ENCODE measurements around the gene RFC1.
A peak's percentile ranks its signal among the peaks of the same experiment; 100 is the strongest.
"Not testable (repeated sequence)": the region's sequence is repeated elsewhere in the genome, so short reads cannot be mapped to it uniquely, and the experiment has no call there.

Gene RFC1

GRCh38 chr4:39304651-39305050 lies 61.5 kb downstream of the RFC1 start:
- DNase-seq: no peak

GRCh38 chr4:39303871-39304270 lies 62.3 kb downstream of the RFC1 start:
- DNase-seq: no peak

- no peak for DNase-seq
These were observed 63.3 kb downstream of the RFC1 start for GRCh38 chr4:39302901-39303300.

GRCh38 chr4:39295784-39296183 lies 70.4 kb downstream of the RFC1 start:
- no peak for DNase-seq

- DNase-seq: not testable (repeated sequence)
These were observed 73.7 kb downstream of the RFC1 start for GRCh38 chr4:39292433-39292832.

GRCh38 chr4:39291686-39292085 lies 74.5 kb downstream of the RFC1 start:
- no peak for DNase-seq

GRCh38 chr4:39287223-39287622 lies 78.9 kb downstream of the RFC1 start:
- no peak for DNase-seq

GRCh38 chr4:39286263-39286662 lies 79.9 kb downstream of the RFC1 start:
- no peak for DNase-seq

- DNase-seq: no peak
These were observed 80.3 kb downstream of the RFC1 start for GRCh38 chr4:39285853-39286252.

- DNase-seq: no peak
These were observed 80.9 kb downstream of the RFC1 start for GRCh38 chr4:39285111-39285795.

GRCh38 chr4:39280770-39281169 lies 85.4 kb downstream of the RFC1 start:
- DNase-seq: no peak

GRCh38 chr4:39279416-39279815 lies 86.7 kb downstream of the RFC1 start:
- no peak for DNase-seq

- no peak for DNase-seq
These were observed 87.7 kb downstream of the RFC1 start for GRCh38 chr4:39278476-39278875.

GRCh38 chr4:39277661-39278060 lies 88.5 kb downstream of the RFC1 start:
- not testable (repeated sequence) for DNase-seq

- DNase-seq: no peak
These were observed 91.7 kb downstream of the RFC1 start for GRCh38 chr4:39274503-39274902.

GRCh38 chr4:39263895-39264294 lies 102.3 kb downstream of the RFC1 start:
- DNase-seq: no peak

- no peak for DNase-seq
These were observed 106.4 kb downstream of the RFC1 start for GRCh38 chr4:39259571-39260330.

GRCh38 chr4:39256436-39256835 lies 109.7 kb downstream of the RFC1 start:
- no peak for DNase-seq

GRCh38 chr4:39255871-39256270 lies 110.3 kb downstream of the RFC1 start:
- DNase-seq: peak; percentile 7

- peak; percentile 53 for DNase-seq
These were observed 110.9 kb downstream of the RFC1 start for GRCh38 chr4:39255266-39255665.

GRCh38 chr4:39243462-39243861 lies 122.7 kb downstream of the RFC1 start:
- no peak for DNase-seq
